PC-9 (cell line): Measurements from ENCODE around the gene SLC7A9. TPM values are rescaled to one million over a fixed set of nuclear protein-coding genes. Genes with fewer than 3 reads are reported as not detected.

Source experiments
- BruUV-seq: library from RNA; stranded (reverse); fragments of 400-500 nt; replicated peaks from 2 replicates; lab custom pipeline; 2021; lab: Mats Ljungman, UMichigan
- CTCF ChIA-PET: fragments of 300-600 bp; sonication (Branson Sonifier 250); formaldehyde crosslinking; loops from one replicate; lab custom pipeline; 2022; ENCODE audit warnings: antibody characterized with exemption; lab: Charles Lee
- POLR2A ChIA-PET: fragments of 300-600 bp; sonication (Branson Sonifier 250); formaldehyde crosslinking; loops from one replicate; lab custom pipeline; 2022; ENCODE audit warnings: antibody characterized with exemption; ENCODE audit not compliant: unreplicated experiment; lab: Charles Lee
- DNase-seq, 2 experiments: peaks; one replicate each; pipeline versions ENCODE4 v3.0.0 to v3.0.0-alpha.2; 2015 to 2022; ENCODE audit warnings: mixed read lengths in 1 of 2
- H2AFZ ChIP-seq: fragments of 200-600 bp; sonication (generic); 2 replicates; pipeline ENCODE4 v1.8.1; 2017; ENCODE audit warnings: antibody characterized with exemption
- H3F3A ChIP-seq: fragments of 200-600 bp; sonication (generic); 2 replicates; pipeline ENCODE4 v1.8.1; 2017; ENCODE audit warnings: antibody characterized with exemption, mild to moderate bottlenecking, low read depth; ENCODE audit not compliant: insufficient read depth
- H3K27ac ChIP-seq: fragments of 200-600 bp; sonication (generic); 2 replicates; pipeline ENCODE4 v1.6.1; 2016; ENCODE audit warnings: mixed run types
- H3K27me3 ChIP-seq: fragments of 200-600 bp; sonication (generic); 2 replicates; pipeline ENCODE4 v1.6.1; 2016; ENCODE audit warnings: low read depth, mixed run types; ENCODE audit not compliant: insufficient read depth
- H3K36me3 ChIP-seq: fragments of 200-600 bp; sonication (generic); 2 replicates; pipeline ENCODE4 v1.6.1; 2016; ENCODE audit warnings: low read depth, mixed run types
- H3K4me1 ChIP-seq: fragments of 200-600 bp; sonication (generic); replicated peaks from 2 replicates; pipeline ENCODE4 v1.6.1; 2016; ENCODE audit warnings: mixed run types; ENCODE audit not compliant: insufficient read depth
- H3K4me2 ChIP-seq: fragments of 200-600 bp; sonication (generic); 2 replicates; pipeline ENCODE4 v1.6.1; 2017; ENCODE audit warnings: mixed run types
- H3K4me3 ChIP-seq: fragments of 200-600 bp; sonication (generic); 2 replicates; pipeline ENCODE4 v1.6.1; 2016; ENCODE audit warnings: mixed run types
- H3K79me2 ChIP-seq: fragments of 200-600 bp; sonication (generic); 2 replicates; pipeline ENCODE4 v1.6.1; 2017; ENCODE audit warnings: low read depth, mixed run types
- H3K9me2 ChIP-seq: fragments of 200-600 bp; sonication (generic); 2 replicates; pipeline ENCODE4 v1.8.1; 2017; ENCODE audit warnings: mild to moderate bottlenecking; ENCODE audit not compliant: insufficient read depth
- H3K9me3 ChIP-seq: fragments of 200-600 bp; sonication (generic); 2 replicates; pipeline ENCODE4 v1.8.1; 2016; ENCODE audit warnings: low read depth; ENCODE audit not compliant: insufficient read depth
- H4K20me1 ChIP-seq: fragments of 200-600 bp; sonication (generic); 2 replicates; pipeline ENCODE4 v1.8.1; 2017; ENCODE audit not compliant: insufficient read depth
- CTCF ChIP-seq: fragments of 200-600 bp; sonication (generic); conservative IDR thresholded peaks from 2 replicates; pipeline ENCODE4 v1.6.1; 2017; ENCODE audit warnings: mixed run types, antibody characterized with exemption, mild to moderate bottlenecking, moderate library complexity
- EZH2 ChIP-seq: fragments of 200-600 bp; sonication (generic); IDR thresholded peaks from 2 replicates; pipeline ENCODE4 v1.8.0; 2017; ENCODE audit warnings: antibody characterized with exemption, low read depth
- intact Hi-C: fragments of 100-400 bp; cut with micrococcal nuclease; formaldehyde crosslinking; loops from one replicate; pipeline ENCODE4 v1.10.0; 2022; ENCODE audit not compliant: unreplicated experiment
- total RNA-seq: library from RNA; stranded (reverse); gene quantifications from 2 replicates; pipeline ENCODE4 v1.2.3, GENCODE V29; 2021

Gene SLC7A9
- total RNA-seq, 1 experiment from 2014 or later: 0.33 TPM

- ChIA-PET POLR2A (no interaction called here), CTCF (interaction anchor here (0.6 kb wide), 1 partner anchor 78 kb away, joined by 4 read pairs; no protein-coding TSS in a partner anchor)
- Histone ChIP-seq H3K4me3 (no peak overlapping the region), H3K36me3 (no peaks in the 10 kb centered on the region), H3K27ac (no peak overlapping the region), H3K27me3 (no peaks in the 10 kb centered on the region), H3K9me2 (no peaks in the 10 kb centered on the region), H3F3A (no peaks in the 10 kb centered on the region), H3K4me1 (no peaks in the 10 kb centered on the region), H2AFZ (no peak overlapping the region), H3K4me2 (no peak overlapping the region), H3K79me2 (no peaks in the 10 kb centered on the region), H4K20me1 (no peaks in the 10 kb centered on the region), H3K9me3 (no peaks in the 10 kb centered on the region)
- DNase-seq: no peak
- no TSS peak for BruUV-seq
- TF ChIP-seq EZH2: no peak
- no peak for TF ChIP-seq CTCF
- intact Hi-C loops: no loop called here
These were observed 68.8 kb downstream of the SLC7A9 start for GRCh38 chr19:32800754-32801153.

- H3K9me3 ChIP-seq: no peaks in the 10 kb centered on the region
- intact Hi-C loops: no loop called here
- ChIA-PET CTCF (no interaction called here), POLR2A (no interaction called here)
- no peaks in the 10 kb centered on the region for H3F3A ChIP-seq
- no peak overlapping the region for H3K4me2 ChIP-seq
- no peak overlapping the region for H3K27ac ChIP-seq
- H3K36me3 ChIP-seq: no peaks in the 10 kb centered on the region
- no peak overlapping the region for H3K4me3 ChIP-seq
- no TSS peak for BruUV-seq
- H3K27me3 ChIP-seq: no peaks in the 10 kb centered on the region
- no peak for DNase-seq
- no peaks in the 10 kb centered on the region for H3K4me1 ChIP-seq
- no peak overlapping the region for H2AFZ ChIP-seq
- no peaks in the 10 kb centered on the region for H3K9me2 ChIP-seq
- H3K79me2 ChIP-seq: no peaks in the 10 kb centered on the region
- TF ChIP-seq CTCF (no peak), EZH2 (no peak)
- no peaks in the 10 kb centered on the region for H4K20me1 ChIP-seq
These were observed 69.4 kb downstream of the SLC7A9 start for GRCh38 chr19:32800191-32800590.

- H3K9me2 ChIP-seq: no peaks in the 10 kb centered on the region
- no peaks in the 10 kb centered on the region for H3F3A ChIP-seq
- no peak overlapping the region for H3K27ac ChIP-seq
- H3K4me1 ChIP-seq: no peaks in the 10 kb centered on the region
- no peaks in the 10 kb centered on the region for H4K20me1 ChIP-seq
- H3K4me3 ChIP-seq: no peak overlapping the region
- H3K27me3 ChIP-seq: no peaks in the 10 kb centered on the region
- CTCF ChIA-PET: no interaction called here
- no peaks in the 10 kb centered on the region for H3K36me3 ChIP-seq
- no peak overlapping the region for H3K4me2 ChIP-seq
- H2AFZ ChIP-seq: no peak overlapping the region
- intact Hi-C loops: no loop called here
- DNase-seq: no peak
- no peak for TF ChIP-seq CTCF
- TF ChIP-seq EZH2: no peak
- H3K9me3 ChIP-seq: no peaks in the 10 kb centered on the region
- BruUV-seq: no TSS peak
- POLR2A ChIA-PET: no interaction called here
- H3K79me2 ChIP-seq: no peaks in the 10 kb centered on the region
These were observed 71.4 kb downstream of the SLC7A9 start for GRCh38 chr19:32798201-32798600.
